GM21529 (cell line): ENCODE data around the gene BLOC1S3.
A peak's percentile ranks its signal among the peaks of the same experiment; 100 is the strongest.

Source experiments
- ATAC-seq: cut with Tn5 transposase; IDR thresholded peaks from one replicate; pipeline ENCODE4 v1.9.1; 2021; ENCODE audit not compliant: unreplicated experiment

BLOC1S3 gene

DNA sequence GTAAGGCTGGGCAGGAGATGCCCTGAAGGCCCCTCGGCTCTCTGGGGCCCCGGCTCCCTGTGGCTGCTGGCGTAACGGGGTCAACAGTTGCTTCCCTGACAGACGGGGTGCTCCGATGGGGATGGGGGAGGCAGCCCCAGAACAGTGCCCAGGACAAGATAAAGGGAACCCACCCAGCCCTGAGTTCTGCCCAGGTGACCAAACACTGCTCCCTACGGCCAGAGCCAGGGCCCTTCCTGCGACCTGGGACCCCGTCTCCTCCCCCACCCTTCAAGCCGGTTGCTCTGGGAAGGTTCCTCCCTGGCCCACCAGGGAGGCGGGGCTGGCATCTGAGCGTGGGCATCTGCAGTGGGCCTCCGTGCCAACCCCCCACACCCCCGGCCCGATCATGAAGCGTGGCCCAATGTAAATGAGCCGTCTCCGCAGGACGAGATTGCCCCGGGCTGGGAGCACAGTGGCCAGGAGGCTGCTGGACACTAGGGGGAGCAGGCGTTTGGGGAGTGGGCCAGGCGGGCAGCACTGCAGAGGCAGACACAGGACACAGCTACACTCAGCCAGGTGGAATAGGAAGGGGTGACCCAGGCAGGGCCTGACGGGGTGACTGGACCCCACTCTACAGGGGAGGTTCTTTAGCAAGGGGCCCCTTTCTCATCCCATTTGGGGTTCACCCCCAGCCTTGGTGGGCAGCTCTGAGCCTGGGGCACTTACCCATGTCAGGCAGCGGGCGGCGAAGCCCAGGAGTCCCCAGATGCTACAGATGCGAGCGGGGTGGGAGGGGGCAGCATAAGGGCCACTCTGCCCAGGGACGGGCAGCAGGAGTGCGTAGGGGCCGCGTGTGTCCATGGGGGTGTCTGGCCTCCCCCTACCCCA is 16.6 kb upstream of the BLOC1S3 start:
- ATAC-seq: no peak

DNA sequence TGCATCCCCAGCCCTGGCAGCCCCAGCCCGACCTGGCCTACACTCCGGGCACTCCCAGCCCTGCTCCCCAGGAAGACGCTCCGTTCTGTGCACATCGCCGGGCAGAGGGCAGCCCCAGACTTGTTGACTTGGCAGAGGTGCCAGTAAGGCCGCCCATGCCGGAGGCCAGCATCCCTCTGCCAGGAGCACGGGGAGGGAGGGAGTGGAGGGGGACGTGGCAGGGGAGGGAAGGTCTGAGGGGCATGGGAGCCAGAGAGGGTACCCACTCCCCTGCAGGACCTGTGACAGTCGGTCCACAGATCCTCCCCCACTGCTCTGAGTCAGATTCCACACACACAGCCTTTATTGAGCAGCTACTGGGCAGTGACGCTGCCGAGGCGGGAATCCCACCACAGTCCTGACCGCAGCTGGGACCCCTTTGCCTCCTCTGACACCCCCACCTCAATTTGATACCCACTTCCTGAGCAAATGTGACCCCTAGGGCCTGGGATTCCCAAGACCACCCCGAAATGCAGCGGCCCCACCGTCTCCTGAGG is 15.9 kb upstream of the BLOC1S3 start:
- ATAC-seq: no peak

DNA sequence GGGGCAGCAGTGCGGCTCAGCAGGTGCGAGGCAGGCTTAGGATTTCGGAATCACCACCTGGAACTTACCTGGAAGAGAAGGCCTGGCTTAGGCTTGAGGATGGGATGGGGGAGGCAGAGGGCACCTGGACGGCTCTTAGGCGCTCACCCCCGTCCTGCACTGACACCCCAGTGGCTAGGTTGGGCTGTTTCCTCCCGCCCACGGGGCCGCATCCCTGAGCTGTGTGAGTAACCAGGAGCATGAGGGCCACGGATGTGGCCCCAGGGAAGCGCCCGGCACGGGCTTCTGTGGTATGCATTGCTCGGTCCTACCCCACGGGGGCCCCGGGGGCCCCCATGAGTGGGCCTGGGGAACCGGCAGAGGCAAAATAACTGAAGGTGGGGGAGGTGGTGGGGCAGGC is 15.4 kb upstream of the BLOC1S3 start:
- no peak for ATAC-seq

DNA sequence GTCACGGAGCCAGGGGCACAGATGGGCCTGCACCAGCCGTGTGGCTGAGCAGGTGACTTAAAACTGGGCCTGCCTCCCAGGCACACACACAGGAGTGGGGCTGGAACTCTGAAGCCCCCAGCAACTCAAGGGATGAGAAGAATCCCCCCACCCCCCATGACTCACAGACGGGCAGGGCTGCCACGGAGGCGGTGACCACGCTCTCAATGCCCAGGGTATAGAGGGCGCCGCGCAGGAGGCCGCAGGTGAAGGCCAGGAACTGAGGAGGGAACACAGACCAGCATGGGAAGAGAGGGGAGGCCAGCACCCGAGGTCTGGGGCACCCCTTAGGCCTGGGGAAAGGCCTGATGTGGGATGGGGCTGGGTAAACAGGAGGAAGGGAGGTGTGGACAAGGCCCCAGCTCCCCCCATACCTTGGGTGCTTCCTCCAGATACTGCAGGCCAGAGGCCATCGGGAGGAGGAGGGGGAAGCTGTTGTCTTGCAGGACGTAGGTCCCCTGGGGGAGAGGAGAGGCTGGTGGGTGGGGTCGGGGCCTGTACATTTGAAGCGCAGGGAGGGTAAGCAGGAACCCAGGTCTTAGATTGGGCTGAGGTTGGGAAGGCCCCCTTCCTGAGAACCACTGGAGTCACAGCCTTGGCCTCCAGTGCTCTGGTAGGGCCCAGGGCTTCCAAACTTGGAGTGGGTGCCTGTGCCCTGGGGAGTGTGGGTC is 14.7 kb upstream of the BLOC1S3 start:
- no peak for ATAC-seq

DNA sequence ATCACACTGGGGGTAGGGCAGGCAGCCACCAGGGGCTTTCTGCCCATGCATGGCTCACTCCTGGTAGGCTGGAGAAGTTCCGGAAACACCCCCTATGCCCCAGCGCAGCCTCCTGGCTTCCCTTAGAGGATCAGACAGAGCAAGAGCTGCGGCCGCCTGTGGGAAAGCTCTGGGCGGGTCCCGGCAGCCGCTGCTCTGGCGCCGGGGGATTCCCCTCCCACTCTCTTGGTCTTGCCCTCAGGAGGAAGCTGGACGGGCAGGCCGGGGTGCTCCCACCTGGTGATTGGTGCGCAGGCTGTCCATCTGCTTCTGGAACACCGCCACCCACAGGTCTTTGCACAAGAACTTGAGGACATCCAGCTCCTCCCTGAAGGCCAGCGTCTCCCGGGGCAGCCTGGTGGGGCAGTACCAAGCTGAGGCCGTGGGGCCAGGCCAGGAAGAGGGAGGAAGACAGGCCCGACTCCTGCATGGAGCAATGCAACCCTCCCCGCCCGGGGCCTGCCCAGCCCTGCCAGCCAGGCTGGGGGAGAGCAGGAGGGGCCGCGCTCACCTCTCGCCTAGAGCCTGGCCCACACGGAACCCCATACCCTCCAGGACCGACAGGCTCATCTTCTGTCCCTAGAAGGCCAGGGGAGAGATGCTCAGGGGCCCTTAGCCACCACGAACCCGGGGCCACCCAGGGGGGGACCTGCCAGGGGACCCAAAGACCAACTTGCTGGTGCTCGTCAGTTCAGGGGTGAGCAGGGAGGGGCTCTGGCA is 13.8 kb upstream of the BLOC1S3 start:
- ATAC-seq: peak; percentile 78

DNA sequence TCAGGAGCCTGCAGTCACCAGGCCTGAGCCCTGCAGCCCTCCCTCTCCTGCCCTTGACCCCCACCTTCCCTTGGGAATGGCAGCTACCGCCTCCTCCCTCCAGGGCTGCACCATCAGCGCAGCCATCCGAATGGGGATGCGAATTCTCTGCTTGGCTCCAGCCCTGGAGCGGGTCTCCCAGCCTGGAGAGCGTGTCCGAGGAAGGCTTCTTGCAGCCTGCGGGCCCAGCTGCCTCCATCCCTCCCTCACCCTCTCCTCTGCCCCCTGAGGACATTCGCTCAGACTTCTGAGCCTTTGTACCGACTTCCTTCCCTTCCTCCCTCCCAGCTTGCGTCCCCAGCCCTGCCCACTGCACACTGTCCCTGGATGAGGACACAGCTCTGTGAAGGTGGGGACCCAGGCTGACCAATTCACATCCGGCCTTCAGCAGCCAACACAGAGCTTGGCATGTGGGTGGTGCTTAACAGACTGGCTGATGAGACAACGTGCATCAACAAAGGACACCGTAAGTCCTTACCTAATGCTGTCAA is 11.8 kb upstream of the BLOC1S3 start:
- no peak for ATAC-seq

DNA sequence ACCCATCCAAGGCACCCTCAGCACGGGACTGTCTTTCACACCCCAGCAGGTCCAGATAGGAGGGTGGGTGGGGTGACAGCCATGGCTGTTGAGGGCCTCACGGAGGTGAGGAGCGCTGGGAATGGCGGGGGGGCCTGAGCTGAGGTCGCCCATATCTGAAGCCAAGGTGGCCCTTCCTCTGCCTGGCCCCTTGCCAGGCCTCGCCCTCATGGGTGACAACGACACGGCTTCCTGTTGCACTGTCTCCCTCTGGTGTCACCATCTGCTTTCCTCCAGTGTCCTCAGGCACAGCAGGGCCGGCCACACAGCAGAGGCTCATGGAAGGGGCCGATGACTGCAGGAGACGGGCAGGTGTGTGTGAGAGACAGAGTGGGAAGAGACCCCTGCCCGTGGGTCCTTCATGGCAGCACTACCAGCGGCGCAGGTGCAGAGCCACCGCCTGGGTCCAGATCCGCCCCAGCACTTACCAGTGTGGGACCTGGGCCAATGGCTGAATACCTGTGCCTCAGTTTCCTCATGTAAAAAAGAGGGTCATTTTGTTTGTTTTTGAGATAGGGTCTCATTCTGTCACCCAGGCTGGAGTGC is 9.7 kb upstream of the BLOC1S3 start:
- no peak for ATAC-seq

DNA sequence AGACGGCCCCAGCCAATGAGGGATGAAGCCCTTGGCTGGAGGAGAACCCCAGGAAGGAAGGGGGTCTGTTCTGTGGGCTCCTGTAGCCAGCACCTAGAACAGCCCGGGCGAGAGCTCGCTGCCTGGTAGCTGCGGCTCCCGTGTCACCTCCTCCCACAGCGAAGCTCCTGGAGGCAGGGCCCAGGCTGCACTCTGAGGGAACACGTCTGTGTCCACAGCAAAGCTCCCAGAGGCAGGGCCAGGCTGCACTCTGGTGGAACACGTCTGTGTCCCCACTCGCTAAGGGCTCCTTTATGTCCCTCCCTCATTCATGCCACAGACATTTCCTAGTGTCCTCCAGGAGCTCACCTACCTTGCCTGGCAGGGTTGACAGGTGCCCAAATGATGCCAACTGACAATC is 9.0 kb upstream of the BLOC1S3 start:
- ATAC-seq: no peak

DNA sequence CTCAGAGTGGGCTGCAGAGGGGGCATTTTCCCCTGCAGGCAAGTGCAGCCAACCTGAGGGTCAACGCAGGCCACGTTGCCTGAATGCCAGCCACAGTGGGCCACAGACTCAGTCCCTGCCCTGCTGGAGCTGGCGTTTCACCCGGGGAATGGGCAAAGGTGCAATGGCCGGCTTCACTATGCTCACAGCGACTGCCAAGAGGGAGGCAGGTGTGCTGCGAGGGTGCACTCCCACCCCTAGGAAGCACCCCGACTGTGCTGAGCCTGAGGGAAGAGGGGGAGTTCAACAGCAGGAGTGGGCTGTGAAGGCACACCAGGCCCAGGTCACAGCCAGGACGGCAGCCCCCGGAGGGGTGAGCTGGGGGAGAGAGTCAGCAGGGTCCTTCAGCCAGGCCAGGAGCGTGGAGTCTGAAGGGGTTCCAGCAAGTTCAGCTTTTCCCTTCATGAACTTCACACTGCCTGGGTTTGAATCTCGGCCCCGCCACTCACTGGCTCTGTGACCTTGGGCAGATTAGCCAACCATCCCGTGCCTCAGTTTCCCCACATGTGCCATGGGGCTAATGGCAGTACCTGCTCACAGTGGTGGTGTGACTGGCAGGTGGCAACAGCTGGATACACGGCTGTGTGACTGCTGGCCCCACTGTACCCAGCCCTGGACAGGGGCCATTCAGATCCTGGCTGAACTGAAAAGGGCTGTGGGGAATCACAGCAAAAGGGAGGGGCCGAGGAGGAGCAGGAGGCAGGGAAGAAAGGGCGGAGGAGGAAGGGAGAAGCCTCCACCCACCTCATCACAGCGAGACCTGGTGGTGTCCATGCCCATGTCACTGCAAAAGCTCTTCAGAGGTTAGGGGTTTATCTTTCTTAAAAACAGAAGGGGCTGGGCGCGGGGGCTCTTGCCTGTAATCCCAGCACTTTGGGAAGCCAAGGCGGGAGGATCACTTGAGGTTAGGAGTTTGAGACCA is 8.2 kb upstream of the BLOC1S3 start:
- no peak for ATAC-seq

DNA sequence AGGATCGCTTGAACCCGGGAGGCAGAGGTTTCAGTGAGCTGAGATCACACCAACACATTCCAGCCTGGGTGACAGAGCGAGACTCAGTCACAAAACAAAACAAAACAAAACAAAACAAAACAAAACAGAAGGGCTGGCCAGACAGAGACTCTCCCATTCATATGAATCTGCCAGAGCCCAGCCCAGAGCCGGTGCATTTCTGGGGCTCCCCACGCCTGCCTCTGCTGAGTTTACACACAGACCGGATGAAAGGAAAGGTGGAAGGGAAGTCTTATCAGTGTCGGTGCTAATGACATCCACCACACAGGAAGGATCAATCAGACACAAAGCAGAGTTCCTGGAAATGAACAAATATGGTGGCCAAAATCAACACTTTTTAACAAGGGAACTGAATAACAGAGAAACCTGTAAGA is 7.4 kb upstream of the BLOC1S3 start:
- no peak for ATAC-seq

DNA sequence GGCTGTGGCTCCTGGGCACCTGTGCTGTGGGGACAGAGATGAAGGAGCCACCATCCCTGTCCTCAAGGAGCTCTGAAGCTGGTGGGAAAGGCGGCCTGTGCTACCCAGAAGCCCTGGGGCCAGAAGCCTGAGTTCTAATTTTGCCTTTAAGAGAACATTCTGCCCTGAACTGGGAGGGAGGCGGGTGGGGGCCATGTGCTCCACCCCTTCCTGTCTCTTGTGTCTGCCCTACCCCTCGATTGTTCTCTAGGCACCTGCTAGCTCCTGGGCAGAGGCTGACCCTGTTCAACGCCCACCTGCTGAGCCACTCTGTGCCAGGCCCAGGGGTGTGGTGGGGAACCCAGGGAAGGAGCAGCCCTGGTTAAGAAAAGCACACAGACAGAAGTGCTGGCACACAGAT is 6.4 kb upstream of the BLOC1S3 start:
- no peak for ATAC-seq

DNA sequence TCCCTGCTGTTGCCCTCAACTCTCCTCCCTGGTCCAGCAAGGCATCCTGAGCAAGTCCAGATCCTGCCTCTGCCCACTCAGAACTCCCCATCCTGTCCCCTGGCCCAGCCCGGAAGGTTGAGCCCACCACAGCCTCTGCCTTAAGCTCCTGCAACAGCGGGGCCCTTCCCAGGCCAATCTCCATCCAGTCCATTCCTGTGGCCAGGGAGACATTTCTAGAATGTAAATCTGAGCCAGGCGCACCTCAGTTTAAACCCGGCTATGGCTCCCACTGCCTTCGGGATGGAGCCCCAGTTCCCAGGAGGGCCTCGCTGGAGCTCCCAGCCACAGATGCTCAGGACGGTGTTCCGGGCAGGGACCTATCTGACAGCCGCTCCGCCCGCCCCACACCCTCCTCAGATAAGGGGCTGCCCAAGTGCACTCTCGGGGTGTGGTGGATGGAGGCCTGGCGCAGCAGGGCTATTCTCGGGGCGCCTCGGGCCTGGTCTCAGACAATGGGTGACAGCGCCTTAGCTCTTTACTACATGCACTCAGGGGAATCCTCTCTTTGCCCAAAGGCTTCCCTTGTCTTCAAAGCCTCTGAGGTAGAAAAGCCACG is 5.9 kb upstream of the BLOC1S3 start:
- no peak for ATAC-seq

DNA sequence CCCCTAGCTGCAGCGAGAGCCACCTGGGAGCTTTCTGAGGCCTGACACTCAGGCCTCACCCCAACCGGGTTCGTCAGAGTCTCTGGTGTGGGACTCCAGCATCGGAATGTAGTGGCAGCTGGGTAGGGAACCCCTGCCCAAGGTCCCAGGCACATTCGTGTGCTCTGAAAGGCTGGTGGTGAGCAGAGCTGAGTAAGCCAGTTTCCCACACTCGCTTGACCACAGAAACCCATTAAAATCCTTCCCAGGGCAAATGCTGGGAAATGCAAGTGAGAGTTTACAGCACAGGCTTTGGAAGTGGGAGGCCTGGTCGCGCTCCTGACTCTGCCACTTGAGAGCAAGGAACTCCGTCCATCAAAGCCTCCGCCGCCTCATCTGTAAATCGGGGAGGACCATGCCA is 4.8 kb upstream of the BLOC1S3 start:
- ATAC-seq: no peak

DNA sequence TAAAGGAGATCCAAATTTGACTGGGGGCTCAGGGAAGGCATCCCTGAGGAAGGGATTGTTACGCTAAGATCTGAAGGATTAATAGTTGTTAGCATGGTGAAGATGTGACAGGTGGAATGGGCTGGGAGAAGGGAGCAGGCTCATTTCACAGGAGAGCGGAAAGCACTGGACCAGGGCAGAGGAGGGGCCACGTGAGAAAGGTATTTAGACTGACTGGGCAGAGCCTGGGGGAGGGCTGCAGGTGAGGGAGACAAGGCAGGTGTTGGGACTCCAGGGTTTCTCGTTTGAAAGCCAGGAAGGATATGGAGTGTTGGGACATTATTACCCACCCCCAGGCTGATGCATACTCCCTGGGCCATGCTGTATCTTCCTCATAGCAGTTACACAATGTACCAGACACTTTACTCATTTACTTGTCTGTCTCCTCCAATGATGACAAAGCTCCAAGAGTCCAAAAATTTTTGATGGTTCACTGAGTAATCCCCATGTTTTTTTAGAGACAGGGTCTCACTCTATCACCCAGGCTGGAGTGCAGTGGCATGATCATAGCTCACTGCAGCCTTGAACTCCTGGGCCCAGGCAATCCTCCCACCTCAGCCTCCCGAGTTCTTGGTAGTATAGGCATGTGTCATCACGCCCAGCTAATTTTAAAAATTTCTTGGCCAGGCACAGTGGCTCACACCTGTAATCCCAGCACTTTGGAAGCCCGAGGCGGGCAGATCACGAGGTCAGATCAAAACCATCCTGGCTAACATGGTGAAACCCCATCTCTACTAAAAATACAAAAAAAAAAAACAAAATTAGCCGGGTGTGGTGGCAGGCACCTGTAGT is 2.9 kb upstream of the BLOC1S3 start:
- no peak for ATAC-seq

DNA sequence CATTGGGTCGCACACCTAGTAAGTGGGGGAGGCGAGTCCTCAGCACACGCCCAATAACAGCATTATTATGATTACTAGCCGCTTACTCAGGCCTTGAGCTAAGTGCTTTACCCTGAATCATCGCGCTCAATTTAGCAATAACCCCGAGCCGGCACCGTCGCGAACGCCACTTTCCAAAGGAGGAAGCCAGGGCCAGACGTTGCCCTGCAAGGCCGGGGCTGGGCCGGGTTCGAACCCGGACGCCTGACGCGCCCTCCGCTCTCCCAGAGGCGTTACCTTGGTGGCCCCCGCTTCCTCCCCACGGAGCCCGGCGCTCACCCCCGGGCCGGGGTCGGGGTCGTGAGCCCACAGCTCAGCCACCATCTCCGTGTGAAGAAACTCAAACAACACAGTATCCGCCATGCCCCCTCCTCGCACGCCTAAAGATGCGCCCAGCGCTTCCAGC is 745 bp upstream of the BLOC1S3 start, which contains the start of gene TRAPPC6A:
Gene TRAPPC6A (minus strand): TSS at position 421 of the 445 bp plus-strand sequence. CDS start 19 bp downstream, at position 402.
- ATAC-seq: peak; percentile 5

DNA sequence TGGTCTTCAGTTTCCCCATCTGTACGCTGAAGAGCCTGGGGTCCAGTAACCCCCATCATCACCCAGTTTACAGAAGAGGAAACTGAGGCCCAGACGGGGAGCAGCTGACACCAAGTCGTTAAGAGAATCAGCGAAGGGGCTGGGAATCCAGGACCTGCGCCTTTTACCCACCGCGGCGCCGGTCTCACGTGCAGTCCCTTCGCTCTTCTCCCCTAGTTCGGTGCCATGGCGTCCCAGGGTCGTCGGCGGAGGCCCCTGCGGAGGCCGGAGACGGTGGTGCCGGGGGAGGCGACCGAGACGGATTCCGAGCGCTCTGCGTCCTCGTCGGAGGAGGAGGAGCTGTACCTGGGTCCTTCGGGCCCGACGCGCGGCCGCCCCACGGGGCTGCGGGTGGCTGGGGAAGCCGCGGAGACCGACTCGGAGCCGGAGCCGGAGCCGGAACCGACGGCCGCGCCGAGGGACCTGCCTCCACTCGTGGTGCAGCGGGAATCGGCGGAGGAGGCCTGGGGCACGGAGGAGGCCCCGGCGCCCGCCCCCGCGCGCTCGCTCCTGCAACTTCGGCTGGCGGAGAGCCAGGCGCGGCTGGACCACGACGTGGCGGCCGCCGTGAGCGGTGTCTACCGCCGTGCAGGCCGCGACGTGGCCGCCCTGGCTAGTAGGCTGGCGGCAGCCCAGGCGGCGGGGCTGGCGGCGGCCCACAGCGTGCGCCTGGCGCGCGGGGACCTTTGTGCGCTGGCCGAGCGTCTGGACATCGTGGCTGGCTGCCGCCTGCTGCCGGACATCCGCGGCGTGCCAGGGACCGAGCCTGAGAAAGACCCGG is 698 bp downstream of the BLOC1S3 start:
- ATAC-seq: no peak

DNA sequence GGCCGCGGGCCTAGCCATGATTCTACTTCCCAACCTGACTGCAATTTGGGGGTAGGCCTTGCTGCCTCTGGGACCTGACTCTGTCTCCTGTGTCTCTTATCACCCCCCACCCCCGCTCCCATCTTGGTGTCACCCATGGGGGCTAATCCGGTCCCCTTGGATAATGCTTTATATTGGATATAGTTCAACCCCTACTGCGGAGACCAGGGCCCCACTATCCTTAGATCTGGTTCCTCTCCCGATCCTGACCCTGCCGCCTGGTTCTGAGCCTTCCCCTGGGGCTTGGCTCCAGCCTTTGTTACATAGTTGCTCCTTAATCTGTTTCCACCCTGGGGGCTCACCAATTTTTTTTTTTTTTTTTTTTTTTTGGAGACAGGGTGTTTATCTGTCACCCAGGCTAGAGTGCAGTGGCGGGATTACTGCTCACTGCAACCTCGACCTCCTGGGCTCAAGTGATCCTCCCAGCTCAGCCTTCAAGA is 1.3 kb downstream of the BLOC1S3 start:
- ATAC-seq: no peak
